ENCODE results near the gene AKR1C2.

DNA sequence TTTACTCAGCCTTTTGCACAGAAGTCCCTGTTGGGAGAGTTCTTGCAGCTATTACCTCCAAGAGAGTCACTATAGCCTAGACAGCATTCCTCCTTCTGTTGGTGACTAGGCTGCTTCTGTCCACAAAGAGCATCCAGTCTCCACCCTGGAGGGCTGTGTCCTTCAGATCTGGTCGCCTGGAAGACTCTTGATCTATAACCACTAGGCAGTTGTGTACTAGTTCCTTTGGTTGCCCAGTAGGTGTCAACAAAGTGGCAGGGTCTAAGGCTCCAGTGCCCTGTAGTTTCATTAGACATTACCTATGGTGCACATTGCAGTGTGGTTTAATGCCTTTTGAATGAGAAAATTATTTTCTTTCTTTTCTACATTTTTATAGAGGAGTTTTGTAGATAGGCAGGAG lies 11.3 kb upstream of the AKR1C2 start:
- TF ChIP-seq, protein P1, sequence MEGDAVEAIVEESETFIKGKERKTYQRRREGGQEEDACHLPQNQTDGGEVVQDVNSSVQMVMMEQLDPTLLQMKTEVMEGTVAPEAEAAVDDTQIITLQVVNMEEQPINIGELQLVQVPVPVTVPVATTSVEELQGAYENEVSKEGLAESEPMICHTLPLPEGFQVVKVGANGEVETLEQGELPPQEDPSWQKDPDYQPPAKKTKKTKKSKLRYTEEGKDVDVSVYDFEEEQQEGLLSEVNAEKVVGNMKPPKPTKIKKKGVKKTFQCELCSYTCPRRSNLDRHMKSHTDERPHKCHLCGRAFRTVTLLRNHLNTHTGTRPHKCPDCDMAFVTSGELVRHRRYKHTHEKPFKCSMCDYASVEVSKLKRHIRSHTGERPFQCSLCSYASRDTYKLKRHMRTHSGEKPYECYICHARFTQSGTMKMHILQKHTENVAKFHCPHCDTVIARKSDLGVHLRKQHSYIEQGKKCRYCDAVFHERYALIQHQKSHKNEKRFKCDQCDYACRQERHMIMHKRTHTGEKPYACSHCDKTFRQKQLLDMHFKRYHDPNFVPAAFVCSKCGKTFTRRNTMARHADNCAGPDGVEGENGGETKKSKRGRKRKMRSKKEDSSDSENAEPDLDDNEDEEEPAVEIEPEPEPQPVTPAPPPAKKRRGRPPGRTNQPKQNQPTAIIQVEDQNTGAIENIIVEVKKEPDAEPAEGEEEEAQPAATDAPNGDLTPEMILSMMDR (IDR thresholded peaks at IDR 0.05 in 2 of 3, conservative IDR thresholded peaks at IDR 0.05 in 1 of 3; ENCODE audit: borderline replicate concordance in 1 of 3, insufficient read depth in 1 of 3, low read depth in 2 of 3, low read length in 2 of 3) = peak; percentile 24 to 33 (median 25); a peak in 4 of 6 replicates
- TF ChIP-seq JUND (IDR thresholded peaks at IDR 0.05) = no peak
- no peak for TF ChIP-seq EZH2 (IDR thresholded peaks at IDR 0.05)
- no peak for TF ChIP-seq SRF (IDR thresholded peaks at IDR 0.05; ENCODE audit: low read depth)
- no peak for TF ChIP-seq POLR2AphosphoS5 (IDR thresholded peaks at IDR 0.05; ENCODE audit: low read depth, low read length)
- TF ChIP-seq ZNF274 (IDR thresholded peaks at IDR 0.05; ENCODE audit: low read depth, low read length) = no peak
- no peak for TF ChIP-seq SP1 (IDR thresholded peaks at IDR 0.05; ENCODE audit: low read depth)

Measured in HCT116 (cell line).